HL-60 (cell line): ENCODE measurements around the gene NAPEPLD.

Source experiments
- DNase-seq, 2 experiments: peaks; one replicate each; pipeline ENCODE4 v3.0.0-alpha.2; 2010 to 2020; ENCODE audit warnings: low read depth in 1 of 2, low spot score in 1 of 2
- H3K27ac ChIP-seq: fragments of 250-450 bp; sonication (Bioruptor Pico); replicated peaks from 2 replicates; pipeline ENCODE4 v1.5.1; 2020; ENCODE audit warnings: mild to moderate bottlenecking, moderate library complexity
- H3K27me3 ChIP-seq: fragments of 250-450 bp; sonication (Bioruptor Pico); 2 replicates; pipeline ENCODE4 v1.5.1; 2021; ENCODE audit warnings: mild to moderate bottlenecking, moderate library complexity; ENCODE audit not compliant: insufficient read depth, poor library complexity, severe bottlenecking
- H3K4me3 ChIP-seq: replicated peaks from 2 replicates; pipeline ENCODE4 v1.5.1; 2011; ENCODE audit warnings: mild to moderate bottlenecking, control low read depth, low read length; ENCODE audit not compliant: insufficient read depth
- CTCF ChIP-seq: IDR thresholded peaks from one replicate; pipeline ENCODE4 v1.5.1; 2011; ENCODE audit warnings: low read length, control low read depth, inconsistent platforms; ENCODE audit not compliant: insufficient read depth
- GABPA ChIP-seq: IDR thresholded peaks from 2 replicates; pipeline ENCODE4 v1.6.1; 2012; ENCODE audit warnings: low read depth
- POLR2AphosphoS5 ChIP-seq: IDR thresholded peaks from 2 replicates; pipeline ENCODE4 v1.6.1; 2012; ENCODE audit warnings: low read depth
- REST ChIP-seq: IDR thresholded peaks from 2 replicates; pipeline ENCODE4 v1.6.1; 2012; ENCODE audit warnings: low read depth; ENCODE audit not compliant: insufficient replicate concordance
- SPI1 ChIP-seq: IDR thresholded peaks from 2 replicates; pipeline ENCODE4 v1.6.1; 2012; ENCODE audit warnings: low read depth, mild to moderate bottlenecking, borderline replicate concordance

The NAPEPLD gene

GRCh38 chr7:103130901-103131624 is 17.8 kb downstream of the NAPEPLD start:
- no peak for TF ChIP-seq SPI1
- TF ChIP-seq POLR2AphosphoS5 = no peak
- no peak for TF ChIP-seq REST
- no peak for TF ChIP-seq GABPA
- no peak for TF ChIP-seq CTCF
- Histone ChIP-seq H3K27ac (no peak overlapping the region), H3K4me3 (no peak overlapping the region), H3K27me3 (no peaks in the 10 kb centered on the region)
- DNase-seq = no peak

- Histone ChIP-seq H3K27me3 (no peaks in the 10 kb centered on the region), H3K4me3 (no peak overlapping the region), H3K27ac (no peak overlapping the region)
- DNase-seq = no peak
- no peak for TF ChIP-seq REST
- no peak for TF ChIP-seq CTCF
- TF ChIP-seq POLR2AphosphoS5 = no peak
- no peak for TF ChIP-seq SPI1
- no peak for TF ChIP-seq GABPA
Observed at GRCh38 chr7:103129702-103130549, 19.0 kb downstream of the NAPEPLD start.

- TF ChIP-seq SPI1 = no peak
- TF ChIP-seq CTCF = no peak
- no peak for TF ChIP-seq GABPA
- no peak for TF ChIP-seq POLR2AphosphoS5
- TF ChIP-seq REST = no peak
- no peaks in the 10 kb centered on the region for H3K27me3 ChIP-seq
- no peak overlapping the region for H3K4me3 ChIP-seq
- no peak for DNase-seq
- H3K27ac ChIP-seq = no peak overlapping the region
Observed at GRCh38 chr7:103127006-103127405, 21.9 kb downstream of the NAPEPLD start.
